ENCODE data around the gene EPAS1. TPM values are rescaled to one million over a fixed set of nuclear protein-coding genes. Genes with fewer than 3 reads are reported as not detected.

Gene EPAS1
- total and polyA plus RNA-seq, 2 of the 13 experiments (the other 11 are each of a cell fraction or from before 2014, with no cell fraction given) = 47.1 to 182 TPM

- TF ChIP-seq ZNF282 (IDR thresholded peaks at IDR 0.05; ENCODE audit: partially characterized antibody) (no peak), ZNF260 (CRISPR knock-in tag; IDR thresholded peaks at IDR 0.05; ENCODE audit: borderline replicate concordance, low read depth) (no peak), RARG (CRISPR knock-in tag; IDR thresholded peaks at IDR 0.05; ENCODE audit: low read depth) (no peak), DPF2 (CRISPR knock-in tag; IDR thresholded peaks at IDR 0.05; ENCODE audit: borderline replicate concordance, low read depth) (peak; percentile 67; the same call in 1 of the 2 replicates), SNAPC2 (CRISPR knock-in tag; IDR thresholded peaks at IDR 0.05) (no peak), ZNF3 (CRISPR knock-in tag; IDR thresholded peaks at IDR 0.05) (no peak), ARNT2 (CRISPR knock-in tag; IDR thresholded peaks at IDR 0.05; ENCODE audit: low read depth) (no peak), ZNF761 (CRISPR knock-in tag; conservative IDR thresholded peaks at IDR 0.05) (no peak), ZSCAN29 (CRISPR knock-in tag; conservative IDR thresholded peaks at IDR 0.05) (no peak), KDM6A (CRISPR knock-in tag; IDR thresholded peaks at IDR 0.05; ENCODE audit: low read depth) (no peak), PTBP1 (IDR thresholded peaks at IDR 0.05; ENCODE audit: low read depth, low read length, poor library complexity, severe bottlenecking) (no peak), BCL3 (CRISPR knock-in tag; IDR thresholded peaks at IDR 0.05) (no peak), THAP8 (CRISPR knock-in tag; IDR thresholded peaks at IDR 0.05; ENCODE audit: borderline replicate concordance) (no peak), SUZ12 (IDR thresholded peaks at IDR 0.05; ENCODE audit: low read depth, low read length) (no peak), PATZ1 (CRISPR knock-in tag; IDR thresholded peaks at IDR 0.05) (peak; percentile 52; the same call in 1 of the 2 replicates), ZNF607 (CRISPR knock-in tag; IDR thresholded peaks at IDR 0.05; ENCODE audit: borderline replicate concordance) (no peak; the same call in 1 of the 2 replicates), ARID2 (CRISPR knock-in tag; IDR thresholded peaks at IDR 0.05; ENCODE audit: borderline replicate concordance) (no peak), ZNF563 (CRISPR knock-in tag; IDR thresholded peaks at IDR 0.05) (no peak), KAT2B (IDR thresholded peaks at IDR 0.05; ENCODE audit: borderline replicate concordance, low read depth, low read length) (no peak), ZNF878 (CRISPR knock-in tag; IDR thresholded peaks at IDR 0.05) (0 out of 2 replicates have a peak, but pooled peaks have one; percentile 67), ATF4 (CRISPR knock-in tag; IDR thresholded peaks at IDR 0.05) (no peak), ZC3H13 (CRISPR knock-in tag; IDR thresholded peaks at IDR 0.05) (no peak), ZNF18 (CRISPR knock-in tag; IDR thresholded peaks at IDR 0.05; ENCODE audit: insufficient replicate concordance) (no peak)
Measured at GRCh38 chr2:46416739-46417403, 119.7 kb downstream of the EPAS1 start (continued).
